KMS-11 (cell line): Measurements from ENCODE around the gene OBSL1.

Source experiments
- H2AFZ ChIP-seq: fragments of 200-600 bp; sonication (generic); 2 replicates; pipeline ENCODE4 v1.6.1; 2016; ENCODE audit warnings: antibody characterized with exemption, mixed run types, low read depth
- H3K27ac ChIP-seq: fragments of 200-600 bp; sonication (generic); 2 replicates; pipeline ENCODE4 v1.6.1; 2016; ENCODE audit warnings: mild to moderate bottlenecking, mixed run types
- H3K27me3 ChIP-seq: fragments of 200-600 bp; sonication (generic); 2 replicates; pipeline ENCODE4 v1.6.1; 2017; ENCODE audit warnings: mild to moderate bottlenecking, low read depth, mixed run types, moderate library complexity; ENCODE audit not compliant: insufficient read depth
- H3K36me3 ChIP-seq: fragments of 200-600 bp; sonication (generic); 2 replicates; pipeline ENCODE4 v1.6.1; 2017; ENCODE audit warnings: mild to moderate bottlenecking, mixed run types; ENCODE audit not compliant: insufficient read depth
- H3K4me1 ChIP-seq: fragments of 200-600 bp; sonication (generic); 2 replicates; pipeline ENCODE4 v1.6.1; 2016; ENCODE audit warnings: mild to moderate bottlenecking, low read depth, mixed run types; ENCODE audit not compliant: poor library complexity, severe bottlenecking
- H3K4me2 ChIP-seq: fragments of 200-600 bp; sonication (generic); 2 replicates; pipeline ENCODE4 v1.7.0; 2016; ENCODE audit warnings: mild to moderate bottlenecking, mixed run types
- H3K4me3 ChIP-seq: fragments of 200-600 bp; sonication (generic); IDR thresholded peaks from 2 replicates; pipeline ENCODE4 v1.6.1; 2017; ENCODE audit warnings: low read depth, low read length, mixed read lengths; ENCODE audit not compliant: insufficient read depth
- H3K79me2 ChIP-seq: fragments of 200-600 bp; sonication (generic); 2 replicates; pipeline ENCODE4 v1.6.1; 2016; ENCODE audit warnings: low read depth, mixed run types; ENCODE audit not compliant: insufficient read depth
- H3K9ac ChIP-seq: fragments of 200-600 bp; sonication (generic); 2 replicates; pipeline ENCODE4 v1.6.1; 2016; ENCODE audit warnings: mild to moderate bottlenecking, mixed run types
- H4K20me1 ChIP-seq: fragments of 200-600 bp; sonication (generic); 2 replicates; pipeline ENCODE4 v1.6.1; 2016; ENCODE audit warnings: mild to moderate bottlenecking, mixed run types; ENCODE audit not compliant: insufficient read depth
- TF ChIP-seq, protein P1 (sequence below): fragments of 200-600 bp; sonication (generic); conservative IDR thresholded peaks from 2 replicates; pipeline ENCODE4 v1.6.1; 2017; ENCODE audit warnings: low read depth, mild to moderate bottlenecking, antibody characterized with exemption, low read length, moderate library complexity, mixed read lengths

The OBSL1 gene

DNA sequence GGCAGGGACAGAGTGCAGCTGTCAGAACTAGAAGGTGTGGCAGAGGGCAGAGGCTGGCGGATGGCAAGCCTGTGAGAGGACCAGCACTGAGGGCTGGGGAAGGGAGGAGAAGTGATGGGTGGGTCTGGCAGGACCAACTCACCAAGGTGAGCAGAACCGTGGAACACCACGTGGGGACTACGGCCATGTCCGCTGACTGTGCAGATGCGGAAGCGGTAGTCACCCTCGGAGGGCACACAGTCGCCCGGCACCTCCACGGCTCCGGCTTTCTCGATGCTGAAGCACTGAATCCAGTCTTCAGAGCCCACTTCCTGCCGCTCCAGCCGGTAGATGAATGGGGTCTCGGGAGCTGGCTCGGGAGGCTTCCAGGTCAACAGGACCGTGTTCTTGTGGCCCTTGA lies 4.2 kb downstream of the OBSL1 start:
- H3K79me2 ChIP-seq: no peaks in the 10 kb centered on the region
- H3K27ac ChIP-seq: no peak overlapping the region
- H3K4me2 ChIP-seq: no peak overlapping the region
- H3K4me3 ChIP-seq: no peak overlapping the region
- no peaks in the 10 kb centered on the region for H4K20me1 ChIP-seq
- no peaks in the 10 kb centered on the region for H3K36me3 ChIP-seq
- TF ChIP-seq, protein P1, sequence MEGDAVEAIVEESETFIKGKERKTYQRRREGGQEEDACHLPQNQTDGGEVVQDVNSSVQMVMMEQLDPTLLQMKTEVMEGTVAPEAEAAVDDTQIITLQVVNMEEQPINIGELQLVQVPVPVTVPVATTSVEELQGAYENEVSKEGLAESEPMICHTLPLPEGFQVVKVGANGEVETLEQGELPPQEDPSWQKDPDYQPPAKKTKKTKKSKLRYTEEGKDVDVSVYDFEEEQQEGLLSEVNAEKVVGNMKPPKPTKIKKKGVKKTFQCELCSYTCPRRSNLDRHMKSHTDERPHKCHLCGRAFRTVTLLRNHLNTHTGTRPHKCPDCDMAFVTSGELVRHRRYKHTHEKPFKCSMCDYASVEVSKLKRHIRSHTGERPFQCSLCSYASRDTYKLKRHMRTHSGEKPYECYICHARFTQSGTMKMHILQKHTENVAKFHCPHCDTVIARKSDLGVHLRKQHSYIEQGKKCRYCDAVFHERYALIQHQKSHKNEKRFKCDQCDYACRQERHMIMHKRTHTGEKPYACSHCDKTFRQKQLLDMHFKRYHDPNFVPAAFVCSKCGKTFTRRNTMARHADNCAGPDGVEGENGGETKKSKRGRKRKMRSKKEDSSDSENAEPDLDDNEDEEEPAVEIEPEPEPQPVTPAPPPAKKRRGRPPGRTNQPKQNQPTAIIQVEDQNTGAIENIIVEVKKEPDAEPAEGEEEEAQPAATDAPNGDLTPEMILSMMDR: no peak
- no peak overlapping the region for H3K9ac ChIP-seq
- H2AFZ ChIP-seq: no peak overlapping the region
- peaks cover 78% of the 10 kb centered on the region for H3K27me3 ChIP-seq
- no peaks in the 10 kb centered on the region for H3K4me1 ChIP-seq

DNA sequence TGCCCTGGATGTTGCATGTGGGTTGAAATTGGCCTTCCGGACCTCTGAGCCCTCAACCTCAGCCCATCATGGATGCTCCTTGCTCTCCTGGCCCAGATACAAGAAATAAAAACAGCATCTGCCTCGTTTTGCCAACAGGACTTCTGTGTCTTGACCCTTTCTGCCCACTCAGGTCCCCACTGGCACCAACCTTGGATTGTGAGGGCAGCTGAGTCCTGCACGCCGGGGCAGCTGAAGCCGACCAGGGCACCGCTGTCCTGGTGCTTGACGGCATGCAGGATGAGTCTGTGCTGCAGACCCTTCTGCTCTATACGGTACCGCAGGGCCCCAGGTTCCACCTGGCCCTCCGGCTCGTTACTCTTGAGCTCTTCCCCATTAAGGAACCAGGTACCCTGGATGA lies 4.7 kb downstream of the OBSL1 start:
- TF ChIP-seq, protein P1: no peak
- no peaks in the 10 kb centered on the region for H3K4me1 ChIP-seq
- no peaks in the 10 kb centered on the region for H3K36me3 ChIP-seq
- H3K9ac ChIP-seq: no peak overlapping the region
- H3K27me3 ChIP-seq: peaks cover 80% of the 10 kb centered on the region
- H3K4me3 ChIP-seq: no peak overlapping the region
- H3K4me2 ChIP-seq: no peak overlapping the region
- no peak overlapping the region for H3K27ac ChIP-seq
- no peaks in the 10 kb centered on the region for H4K20me1 ChIP-seq
- H2AFZ ChIP-seq: no peak overlapping the region
- H3K79me2 ChIP-seq: no peaks in the 10 kb centered on the region

DNA sequence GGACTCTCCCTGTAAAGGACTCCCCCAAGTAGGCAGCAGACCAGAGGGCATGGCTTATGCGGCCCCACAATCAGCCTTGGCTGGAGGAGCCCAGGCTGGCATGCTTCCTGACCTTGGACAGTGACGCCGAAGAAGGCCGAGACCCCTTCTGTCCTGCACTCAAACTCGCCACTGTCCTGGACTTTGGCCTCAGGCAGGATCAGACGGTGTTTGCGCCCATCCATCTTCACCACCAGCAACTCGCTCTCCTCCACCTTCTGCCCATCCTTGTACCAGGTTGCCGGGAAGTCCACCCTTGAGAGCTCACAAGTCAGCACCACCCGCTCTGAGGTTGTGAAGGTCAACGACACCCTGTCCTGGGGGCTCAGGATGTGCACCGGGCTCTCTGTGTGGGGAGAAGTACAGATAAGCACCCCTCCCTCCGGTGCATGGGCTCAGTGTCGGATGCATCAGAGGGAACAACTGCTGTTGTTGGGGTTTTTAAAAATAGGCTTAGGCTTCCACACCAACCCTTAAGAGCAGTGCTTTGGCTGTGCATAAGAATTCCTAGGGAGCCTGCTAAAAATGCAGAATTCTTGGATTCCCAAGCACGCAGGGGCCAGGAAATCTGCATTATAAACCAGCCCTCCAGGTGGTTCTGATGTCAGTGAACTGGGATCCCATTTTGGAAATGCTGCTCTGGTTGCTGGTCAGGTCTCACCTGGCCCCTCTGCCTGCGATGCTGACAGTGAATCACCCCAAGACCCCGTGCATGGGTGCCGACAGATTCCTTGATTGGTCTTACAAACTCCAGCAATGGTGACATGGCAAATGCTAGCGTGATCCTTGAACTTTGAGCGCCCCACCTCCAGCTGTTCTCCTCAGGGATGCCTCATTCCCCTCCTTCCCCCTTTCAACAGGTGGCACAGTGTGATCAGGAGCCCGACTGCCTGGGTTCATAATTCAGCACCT lies 5.9 kb downstream of the OBSL1 start:
- Histone ChIP-seq H3K79me2 (no peaks in the 10 kb centered on the region), H2AFZ (no peak overlapping the region), H3K27me3 (peaks cover 84% of the 10 kb centered on the region), H4K20me1 (no peaks in the 10 kb centered on the region), H3K4me1 (no peaks in the 10 kb centered on the region), H3K4me3 (no peak overlapping the region), H3K27ac (no peak overlapping the region), H3K4me2 (no peak overlapping the region), H3K9ac (no peak overlapping the region), H3K36me3 (no peaks in the 10 kb centered on the region)
- TF ChIP-seq, protein P1: no peak

DNA sequence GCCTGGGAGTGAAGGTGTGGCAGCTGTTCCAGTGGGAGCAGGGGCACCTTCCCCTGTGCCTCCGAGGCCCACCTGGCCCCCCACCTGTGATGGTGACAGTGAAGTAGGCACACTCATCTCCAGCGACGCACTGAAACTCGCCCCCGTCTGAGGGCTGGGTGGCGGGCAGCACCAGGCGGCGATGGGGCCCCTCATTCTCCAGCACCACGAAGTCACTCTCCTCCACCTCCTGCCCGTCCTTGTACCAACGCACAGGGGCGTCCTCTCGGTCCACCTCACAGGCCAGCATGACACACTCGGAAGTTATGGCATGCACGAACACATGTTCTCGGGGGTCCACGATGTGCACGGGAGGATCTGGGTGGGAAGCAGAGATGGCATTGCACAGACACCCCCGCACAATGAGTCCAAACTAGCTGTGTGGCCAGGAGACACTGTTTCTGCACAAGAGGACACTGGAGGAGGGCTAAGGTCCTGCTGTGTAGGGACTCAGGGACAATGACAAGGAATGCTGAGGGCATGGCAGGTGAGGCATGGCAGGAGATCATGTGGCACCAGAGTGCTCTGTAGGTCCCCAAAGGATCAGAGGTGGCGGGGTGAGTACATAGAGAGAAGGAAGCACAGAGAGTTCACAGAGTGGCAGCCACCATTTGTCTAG lies 7.9 kb downstream of the OBSL1 start:
- no peaks in the 10 kb centered on the region for H3K79me2 ChIP-seq
- no peak overlapping the region for H2AFZ ChIP-seq
- peaks cover 87% of the 10 kb centered on the region for H3K27me3 ChIP-seq
- no peak overlapping the region for H3K27ac ChIP-seq
- no peaks in the 10 kb centered on the region for H3K36me3 ChIP-seq
- TF ChIP-seq, protein P1: no peak
- H3K9ac ChIP-seq: no peak overlapping the region
- no peaks in the 10 kb centered on the region for H3K4me1 ChIP-seq
- H3K4me3 ChIP-seq: no peak overlapping the region
- no peaks in the 10 kb centered on the region for H4K20me1 ChIP-seq
- H3K4me2 ChIP-seq: no peak overlapping the region
